Measurements from ENCODE around the gene KDELR3.

DNA sequence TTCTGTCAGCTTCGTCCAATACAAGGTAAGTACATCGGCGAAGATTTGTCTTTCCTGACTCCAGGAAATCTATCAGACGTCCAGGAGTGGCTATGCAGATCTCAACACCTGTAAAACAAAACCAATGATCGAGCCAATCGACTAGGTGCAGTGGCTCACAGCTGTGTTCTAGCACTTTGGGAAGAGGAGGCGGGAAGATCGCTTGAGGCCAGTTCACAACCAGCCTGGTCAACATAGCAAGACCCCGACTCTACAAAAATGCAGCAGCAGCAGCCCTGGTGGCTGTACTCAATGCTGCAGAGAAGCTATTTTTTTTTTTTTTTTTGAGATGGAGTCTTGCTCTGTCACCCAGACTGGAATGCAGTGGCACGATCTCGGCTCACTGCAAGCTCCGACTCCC, 27.0 kb downstream of the KDELR3 start:
- TF ChIP-seq, protein P1, sequence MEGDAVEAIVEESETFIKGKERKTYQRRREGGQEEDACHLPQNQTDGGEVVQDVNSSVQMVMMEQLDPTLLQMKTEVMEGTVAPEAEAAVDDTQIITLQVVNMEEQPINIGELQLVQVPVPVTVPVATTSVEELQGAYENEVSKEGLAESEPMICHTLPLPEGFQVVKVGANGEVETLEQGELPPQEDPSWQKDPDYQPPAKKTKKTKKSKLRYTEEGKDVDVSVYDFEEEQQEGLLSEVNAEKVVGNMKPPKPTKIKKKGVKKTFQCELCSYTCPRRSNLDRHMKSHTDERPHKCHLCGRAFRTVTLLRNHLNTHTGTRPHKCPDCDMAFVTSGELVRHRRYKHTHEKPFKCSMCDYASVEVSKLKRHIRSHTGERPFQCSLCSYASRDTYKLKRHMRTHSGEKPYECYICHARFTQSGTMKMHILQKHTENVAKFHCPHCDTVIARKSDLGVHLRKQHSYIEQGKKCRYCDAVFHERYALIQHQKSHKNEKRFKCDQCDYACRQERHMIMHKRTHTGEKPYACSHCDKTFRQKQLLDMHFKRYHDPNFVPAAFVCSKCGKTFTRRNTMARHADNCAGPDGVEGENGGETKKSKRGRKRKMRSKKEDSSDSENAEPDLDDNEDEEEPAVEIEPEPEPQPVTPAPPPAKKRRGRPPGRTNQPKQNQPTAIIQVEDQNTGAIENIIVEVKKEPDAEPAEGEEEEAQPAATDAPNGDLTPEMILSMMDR (IDR thresholded peaks at IDR 0.05) = no peak
- TF ChIP-seq, protein P2, sequence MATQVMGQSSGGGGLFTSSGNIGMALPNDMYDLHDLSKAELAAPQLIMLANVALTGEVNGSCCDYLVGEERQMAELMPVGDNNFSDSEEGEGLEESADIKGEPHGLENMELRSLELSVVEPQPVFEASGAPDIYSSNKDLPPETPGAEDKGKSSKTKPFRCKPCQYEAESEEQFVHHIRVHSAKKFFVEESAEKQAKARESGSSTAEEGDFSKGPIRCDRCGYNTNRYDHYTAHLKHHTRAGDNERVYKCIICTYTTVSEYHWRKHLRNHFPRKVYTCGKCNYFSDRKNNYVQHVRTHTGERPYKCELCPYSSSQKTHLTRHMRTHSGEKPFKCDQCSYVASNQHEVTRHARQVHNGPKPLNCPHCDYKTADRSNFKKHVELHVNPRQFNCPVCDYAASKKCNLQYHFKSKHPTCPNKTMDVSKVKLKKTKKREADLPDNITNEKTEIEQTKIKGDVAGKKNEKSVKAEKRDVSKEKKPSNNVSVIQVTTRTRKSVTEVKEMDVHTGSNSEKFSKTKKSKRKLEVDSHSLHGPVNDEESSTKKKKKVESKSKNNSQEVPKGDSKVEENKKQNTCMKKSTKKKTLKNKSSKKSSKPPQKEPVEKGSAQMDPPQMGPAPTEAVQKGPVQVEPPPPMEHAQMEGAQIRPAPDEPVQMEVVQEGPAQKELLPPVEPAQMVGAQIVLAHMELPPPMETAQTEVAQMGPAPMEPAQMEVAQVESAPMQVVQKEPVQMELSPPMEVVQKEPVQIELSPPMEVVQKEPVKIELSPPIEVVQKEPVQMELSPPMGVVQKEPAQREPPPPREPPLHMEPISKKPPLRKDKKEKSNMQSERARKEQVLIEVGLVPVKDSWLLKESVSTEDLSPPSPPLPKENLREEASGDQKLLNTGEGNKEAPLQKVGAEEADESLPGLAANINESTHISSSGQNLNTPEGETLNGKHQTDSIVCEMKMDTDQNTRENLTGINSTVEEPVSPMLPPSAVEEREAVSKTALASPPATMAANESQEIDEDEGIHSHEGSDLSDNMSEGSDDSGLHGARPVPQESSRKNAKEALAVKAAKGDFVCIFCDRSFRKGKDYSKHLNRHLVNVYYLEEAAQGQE (IDR thresholded peaks at IDR 0.05; ENCODE audit: insufficient read depth in 1 of 2, low read depth in 2 of 2, low read length in 1 of 2) = no peak

Data from Panc1 (cell line).